K562 (cell line): ENCODE data around the gene IQGAP3. TPM values are rescaled to one million over a fixed set of nuclear protein-coding genes. Genes with fewer than 3 reads are reported as not detected.

Experiments used
- BRD4 ChIP-seq: fragments of 200-600 bp; sonication (generic); IDR thresholded peaks from 2 replicates; pipeline ENCODE4 v1.6.1; 2017; ENCODE audit warnings: inconsistent platforms
- EGR1 ChIP-seq: fragments of 450-650 bp; conservative IDR thresholded peaks from 2 replicates; pipeline ENCODE4 v1.6.1; 2017; ENCODE audit warnings: mild to moderate bottlenecking
- FOXO4 ChIP-seq: fragments of 450-650 bp; formaldehyde crosslinking; IDR thresholded peaks from 2 replicates; pipeline ENCODE4 v1.4.0; 2020; ENCODE audit warnings: mild to moderate bottlenecking, moderate library complexity
- GATAD2B ChIP-seq: fragments of 450-650 bp; IDR thresholded peaks from 2 replicates; pipeline ENCODE4 v1.6.1; 2017; ENCODE audit warnings: mild to moderate bottlenecking, borderline replicate concordance
- KHSRP ChIP-seq: fragments of 450-650 bp; IDR thresholded peaks from 2 replicates; pipeline ENCODE4 v1.6.1; 2017
- MYNN ChIP-seq, 2 experiments: sonication (generic); formaldehyde crosslinking in 1 of 2; IDR thresholded peaks; 2 replicates each; pipeline versions ENCODE4 v1.5.0 to v1.6.1; 2016 to 2020; ENCODE audit warnings: antibody characterized with exemption in 1 of 2, missing genetic modification reagents in 1 of 2
- PKNOX1 ChIP-seq: fragments of 450-650 bp; IDR thresholded peaks from 2 replicates; pipeline ENCODE4 v1.6.1; 2016
- RBBP5 ChIP-seq: fragments of 200-600 bp; sonication (generic); IDR thresholded peaks from 2 replicates; pipeline ENCODE4 v1.6.1; 2012; ENCODE audit warnings: borderline replicate concordance, mild to moderate bottlenecking, low read length, control low read depth, inconsistent platforms; ENCODE audit not compliant: insufficient read depth, poor library complexity, severe bottlenecking
- RHOXF2B ChIP-seq: fragments of 250-450 bp; sonication (Bioruptor Pico); conservative IDR thresholded peaks from 2 replicates; pipeline ENCODE4 v1.5.1; 2021
- TRIM28 ChIP-seq: fragments of 450-650 bp; IDR thresholded peaks from 2 replicates; pipeline ENCODE4 v1.6.1; 2017
- U2AF1 ChIP-seq: fragments of 200-400 bp; formaldehyde crosslinking; optimal IDR thresholded peaks from 2 replicates; pipeline ENCODE3; 2017; ENCODE audit warnings: mild to moderate bottlenecking, low read depth, low read length, moderate library complexity
- ZNF197 ChIP-seq: fragments of 200-800 bp; sonication (Bioruptor generic); IDR thresholded peaks from 2 replicates; pipeline ENCODE4 v1.6.1; 2016; ENCODE audit warnings: low read depth, missing genetic modification characterization, missing compliant biosample characterization
- ZNF444 ChIP-seq: fragments of 250-450 bp; sonication (Bioruptor Pico); IDR thresholded peaks from 2 replicates; pipeline ENCODE4 v1.4.0; 2020; ENCODE audit warnings: mild to moderate bottlenecking, moderate library complexity
- polyA plus RNA-seq, 8 experiments: library from polyadenylated mRNA; depleted of rRNA in 4 of 8; stranded (reverse) in 5 of 8; unstranded in 3 of 8; fragments of >200 nt; fragmentation: Nextera tagmentation in 2 of 8; fragmentation: Illumina TruSeq in 1 of 8; extraction: Ambion mirVana in 2 of 8; extraction: Trizol in 1 of 8; gene quantifications; 2 replicates each; pipeline versions ENCODE4 v1.2.1 to v1.2.3, GENCODE V29; 2011 to 2014; ENCODE audit warnings: inconsistent platforms in 1 of 8, missing spikeins in 1 of 8
- total RNA-seq, 7 experiments: library from RNA; depleted of rRNA in 6 of 7; stranded (reverse); fragments of >200 nt in 6 of 7; fragmentation: Illumina TruSeq in 2 of 7; extraction: Trizol in 2 of 7; gene quantifications; 2 replicates each; pipeline versions ENCODE4 v1.2.1 to v1.2.3, GENCODE V29; 2011 to 2021; ENCODE audit warnings: low replicate concordance in 1 of 7

IQGAP3 gene
- total and polyA plus RNA-seq, 9 of the 15 experiments (the other 6 are each of a cell fraction or from before 2014, with no cell fraction given): 1.4 to 16.6 (median 11.9) TPM

GRCh38 chr1:156571919-156572662 is at the start of gene IQGAP3 (continued):
- TF ChIP-seq FOXO4 (CRISPR knock-in tag) (no peak), RBBP5 (peak; percentile 54), ZNF197 (no peak), U2AF1 (no peak), TRIM28 (no peak), KHSRP (no peak), RHOXF2B (no peak), MYNN (IDR thresholded peaks at IDR 0.05) (no peak), MYNN (CRISPR knock-in tag; IDR thresholded peaks at IDR 0.05) (no peak), GATAD2B (no peak), ZNF444 (CRISPR knock-in tag) (no peak), BRD4 (no peak), PKNOX1 (no peak), EGR1 (no peak)
